ENCODE measurements around the gene GGT5.
"Not testable (repeated sequence)": the region's sequence is repeated elsewhere in the genome, so short reads cannot be mapped to it uniquely, and the experiment has no call there.

The GGT5 gene

DNA sequence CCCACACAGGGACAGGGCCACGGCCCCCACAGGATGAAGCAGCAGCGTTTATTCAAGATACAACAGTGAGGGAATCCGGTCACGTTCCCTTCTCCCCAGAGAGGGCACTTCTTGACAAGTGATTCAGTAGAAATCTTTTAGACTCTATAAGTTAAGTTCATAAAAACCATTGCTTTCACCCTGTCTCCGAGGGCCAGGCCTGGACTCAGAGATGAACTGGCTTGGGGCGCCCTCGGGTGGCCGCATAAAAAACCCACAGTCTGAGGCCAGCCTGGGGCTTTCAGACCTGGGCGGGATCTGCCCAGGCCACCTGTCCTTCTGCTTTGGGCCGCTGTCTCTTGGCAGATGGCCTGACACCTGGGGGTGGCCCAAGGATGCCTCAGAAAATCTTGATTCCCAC lies 14.6 kb upstream of the GGT5 start:
- H3K27me3 ChIP-seq (ENCODE audit: control insufficient read depth, insufficient read depth, low read length); H3K36me3 ChIP-seq (ENCODE audit: control insufficient read depth, insufficient read depth, low read length); H3K4me1 ChIP-seq (ENCODE audit: control insufficient read depth, insufficient read depth, low read length); H3K4me3 ChIP-seq (ENCODE audit: low read depth, low read length); H3K9ac ChIP-seq (ENCODE audit: low read depth, low read length); H3K9me3 ChIP-seq (ENCODE audit: control insufficient read depth, insufficient read depth, low read length): not testable (repeated sequence)

DNA sequence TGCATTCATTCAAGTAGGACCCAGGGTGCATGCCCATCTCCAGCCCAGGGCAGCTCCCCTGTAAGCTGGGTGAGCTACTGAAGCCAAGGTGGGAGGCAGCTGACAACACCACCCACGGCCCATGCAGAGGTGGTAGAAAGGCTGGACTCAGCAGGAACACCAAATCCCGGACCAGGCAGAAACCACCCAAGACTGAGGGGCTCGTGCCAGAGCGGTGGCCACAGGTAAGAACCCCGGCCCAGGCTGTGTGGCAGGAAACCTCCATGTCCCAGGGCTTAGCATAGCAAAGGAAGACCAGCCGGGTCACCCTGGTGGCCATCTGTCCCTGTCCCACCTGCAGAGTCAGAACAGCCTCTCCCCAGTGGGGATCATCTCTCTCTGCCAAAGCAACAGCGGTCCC lies 11.9 kb upstream of the GGT5 start:
- not testable (repeated sequence) for H3K36me3 ChIP-seq (ENCODE audit: control insufficient read depth, insufficient read depth, low read length); H3K4me1 ChIP-seq (ENCODE audit: control insufficient read depth, insufficient read depth, low read length); H3K27me3 ChIP-seq (ENCODE audit: control insufficient read depth, insufficient read depth, low read length); H3K9me3 ChIP-seq (ENCODE audit: control insufficient read depth, insufficient read depth, low read length); H3K9ac ChIP-seq (ENCODE audit: low read depth, low read length); H3K4me3 ChIP-seq (ENCODE audit: low read depth, low read length)

DNA sequence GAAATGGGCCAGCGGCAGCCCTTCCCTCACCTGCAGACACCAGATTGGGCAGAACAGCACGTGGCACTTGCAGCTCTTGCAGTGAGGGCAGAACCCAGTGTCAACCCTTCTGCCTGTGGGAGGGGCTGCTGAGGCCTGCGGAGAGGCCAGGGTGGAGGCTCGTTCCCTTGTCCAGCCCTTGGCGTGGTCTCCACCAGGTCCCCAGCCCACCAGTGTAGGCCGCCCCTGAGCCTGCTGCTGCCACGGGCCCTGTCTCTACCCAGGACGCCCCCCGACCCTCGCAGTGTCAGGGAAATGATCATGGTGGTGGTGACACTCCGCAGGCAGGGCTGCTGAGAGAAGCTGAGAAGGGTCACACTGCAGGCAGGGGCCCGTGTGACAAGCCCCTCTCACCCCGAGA lies 11.3 kb upstream of the GGT5 start:
- H3K4me1 ChIP-seq (ENCODE audit: control insufficient read depth, insufficient read depth, low read length); H3K4me3 ChIP-seq (ENCODE audit: low read depth, low read length); H3K27me3 ChIP-seq (ENCODE audit: control insufficient read depth, insufficient read depth, low read length): not testable (repeated sequence)

DNA sequence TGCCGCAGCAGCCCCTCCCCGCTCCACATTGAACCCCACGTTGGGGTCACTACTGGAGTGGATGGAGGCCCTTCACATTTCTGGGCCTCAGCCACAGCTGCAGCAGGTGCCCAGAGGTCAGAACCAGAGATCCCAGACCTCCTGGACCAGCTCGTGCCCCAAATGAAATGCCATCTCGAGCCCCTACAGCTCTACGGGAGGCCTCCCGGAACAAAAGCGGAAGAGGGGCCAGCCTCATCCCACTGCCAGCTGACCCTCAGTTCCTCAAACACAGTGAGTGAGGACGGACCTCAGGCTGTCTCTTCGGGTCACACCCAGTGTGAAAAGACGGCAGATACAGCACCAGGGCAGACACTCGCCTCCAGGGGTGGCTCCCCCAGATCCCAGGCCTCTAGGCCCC lies 8.2 kb upstream of the GGT5 start:
- not testable (repeated sequence) for H3K9ac ChIP-seq (ENCODE audit: low read depth, low read length); H3K36me3 ChIP-seq (ENCODE audit: control insufficient read depth, insufficient read depth, low read length); H3K4me3 ChIP-seq (ENCODE audit: low read depth, low read length); H3K4me1 ChIP-seq (ENCODE audit: control insufficient read depth, insufficient read depth, low read length); H3K27me3 ChIP-seq (ENCODE audit: control insufficient read depth, insufficient read depth, low read length); H3K9me3 ChIP-seq (ENCODE audit: control insufficient read depth, insufficient read depth, low read length)

More for the DNA sequence above, 11.3 kb upstream of the GGT5 start:
- H3K9ac ChIP-seq (ENCODE audit: low read depth, low read length); H3K9me3 ChIP-seq (ENCODE audit: control insufficient read depth, insufficient read depth, low read length); H3K36me3 ChIP-seq (ENCODE audit: control insufficient read depth, insufficient read depth, low read length): not testable (repeated sequence)

DNA sequence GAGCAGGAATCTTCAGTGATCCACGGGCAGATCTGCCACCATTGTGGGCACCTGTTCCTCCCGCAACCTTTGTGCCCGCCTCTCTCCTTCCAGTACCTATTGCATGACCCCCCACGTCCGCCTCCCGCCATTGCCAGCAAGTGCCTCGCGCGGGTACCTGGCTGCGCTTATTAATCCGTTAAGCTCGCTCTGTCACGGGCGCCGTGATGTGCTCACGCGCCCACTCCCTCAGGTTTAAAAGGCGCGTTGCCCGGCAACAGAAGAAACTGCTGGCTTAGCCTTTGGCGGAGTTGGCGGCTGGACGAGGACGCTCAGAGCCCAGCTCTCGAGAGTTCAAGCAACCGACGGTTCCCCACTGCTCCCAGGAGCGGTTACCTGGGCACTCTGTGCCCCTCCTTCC lies 6.4 kb upstream of the GGT5 start:
- not testable (repeated sequence) for H3K9ac ChIP-seq (ENCODE audit: low read depth, low read length); H3K9me3 ChIP-seq (ENCODE audit: control insufficient read depth, insufficient read depth, low read length); H3K4me1 ChIP-seq (ENCODE audit: control insufficient read depth, insufficient read depth, low read length); H3K27me3 ChIP-seq (ENCODE audit: control insufficient read depth, insufficient read depth, low read length); H3K36me3 ChIP-seq (ENCODE audit: control insufficient read depth, insufficient read depth, low read length); H3K4me3 ChIP-seq (ENCODE audit: low read depth, low read length)

DNA sequence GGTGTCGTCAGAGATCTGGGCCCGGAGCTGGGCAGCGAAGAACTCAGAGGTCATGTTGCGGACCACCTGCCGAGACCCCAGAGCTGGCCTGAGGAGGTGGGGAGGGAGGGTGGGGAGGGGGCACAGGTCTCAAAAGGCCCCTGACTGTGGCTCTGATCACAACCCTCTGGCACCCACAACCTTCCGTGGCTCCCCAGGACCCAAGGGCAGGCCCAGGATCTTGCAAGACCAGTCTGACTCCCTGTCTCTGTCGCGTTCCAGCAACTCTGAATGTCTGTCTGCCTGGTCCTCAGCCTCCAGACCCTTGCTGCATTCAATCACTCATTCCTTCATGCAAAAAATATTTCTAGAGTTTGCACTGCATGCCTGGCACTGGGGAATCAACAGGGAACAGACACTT lies 4.5 kb upstream of the GGT5 start:
- H3K9me3 ChIP-seq (ENCODE audit: control insufficient read depth, insufficient read depth, low read length); H3K4me3 ChIP-seq (ENCODE audit: low read depth, low read length); H3K36me3 ChIP-seq (ENCODE audit: control insufficient read depth, insufficient read depth, low read length); H3K4me1 ChIP-seq (ENCODE audit: control insufficient read depth, insufficient read depth, low read length); H3K27me3 ChIP-seq (ENCODE audit: control insufficient read depth, insufficient read depth, low read length); H3K9ac ChIP-seq (ENCODE audit: low read depth, low read length): not testable (repeated sequence)

DNA sequence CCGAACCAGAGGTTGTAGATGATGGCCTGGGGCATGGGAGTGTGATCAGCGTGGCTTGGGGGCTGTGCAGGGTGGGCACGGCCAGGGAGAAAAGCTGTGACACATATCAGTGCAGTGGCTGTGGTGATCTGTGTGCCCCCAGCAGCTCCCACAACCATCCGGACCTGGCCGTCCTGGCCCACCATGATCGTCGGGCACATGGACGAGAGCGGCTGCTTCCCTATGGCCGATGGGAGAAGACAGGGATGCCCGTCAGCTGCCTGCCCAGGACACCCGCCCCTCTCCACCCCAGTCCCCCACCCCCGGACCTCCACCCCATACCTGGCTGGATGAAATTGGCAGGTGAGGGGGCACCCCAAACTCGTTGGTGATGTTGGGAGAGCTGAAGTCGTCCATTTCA lies 3.7 kb upstream of the GGT5 start:
- not testable (repeated sequence) for H3K27me3 ChIP-seq (ENCODE audit: control insufficient read depth, insufficient read depth, low read length); H3K9me3 ChIP-seq (ENCODE audit: control insufficient read depth, insufficient read depth, low read length); H3K4me3 ChIP-seq (ENCODE audit: low read depth, low read length); H3K36me3 ChIP-seq (ENCODE audit: control insufficient read depth, insufficient read depth, low read length); H3K4me1 ChIP-seq (ENCODE audit: control insufficient read depth, insufficient read depth, low read length); H3K9ac ChIP-seq (ENCODE audit: low read depth, low read length)

DNA sequence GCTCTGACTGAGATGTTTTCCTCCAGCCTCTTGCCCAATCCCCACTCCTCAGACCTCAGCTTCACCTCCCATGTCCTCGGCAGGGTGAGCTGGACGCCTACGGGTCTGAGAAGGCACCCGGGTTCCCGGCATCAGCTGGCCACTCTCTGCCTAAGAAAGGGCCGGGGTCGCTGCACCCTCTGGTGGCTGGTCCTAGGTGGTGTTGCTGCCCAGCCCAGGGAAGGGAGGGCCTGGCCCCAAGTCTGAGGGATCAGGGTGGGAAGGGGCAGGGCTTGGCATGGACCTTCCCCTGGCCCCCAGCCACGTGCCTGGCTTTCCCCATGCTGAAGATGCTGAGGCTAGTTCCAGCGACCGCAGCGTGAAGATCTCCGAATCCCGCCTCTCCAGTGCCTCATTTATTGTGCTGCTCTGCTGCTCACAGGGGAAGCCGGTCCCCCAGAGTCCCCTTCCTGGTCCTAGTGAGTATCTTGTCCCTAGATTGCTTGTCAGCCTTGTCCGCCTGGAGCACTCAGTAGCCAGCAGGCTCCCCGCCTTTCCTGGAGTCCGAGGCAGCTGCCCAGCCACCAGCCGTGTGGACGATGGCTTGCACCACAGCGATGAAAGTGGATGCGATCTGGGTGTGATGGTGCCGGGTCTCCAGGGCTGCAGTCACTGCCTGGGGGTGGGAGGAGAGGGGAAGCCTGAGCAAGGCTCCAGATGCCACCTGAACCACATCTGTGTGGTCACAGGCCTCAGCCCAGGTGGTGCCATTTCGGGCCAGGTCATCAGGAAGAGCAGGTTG lies 2.9 kb upstream of the GGT5 start:
- Histone ChIP-seq H3K4me3 (ENCODE audit: low read depth, low read length) (no peak overlapping the region), H3K4me1 (ENCODE audit: control insufficient read depth, insufficient read depth, low read length) (no peaks in the 10 kb centered on the region), H3K9ac (ENCODE audit: low read depth, low read length) (no peak overlapping the region), H3K27me3 (ENCODE audit: control insufficient read depth, insufficient read depth, low read length) (no peaks in the 10 kb centered on the region), H3K36me3 (ENCODE audit: control insufficient read depth, insufficient read depth, low read length) (no peaks in the 10 kb centered on the region), H3K9me3 (ENCODE audit: control insufficient read depth, insufficient read depth, low read length) (no peaks in the 10 kb centered on the region)

DNA sequence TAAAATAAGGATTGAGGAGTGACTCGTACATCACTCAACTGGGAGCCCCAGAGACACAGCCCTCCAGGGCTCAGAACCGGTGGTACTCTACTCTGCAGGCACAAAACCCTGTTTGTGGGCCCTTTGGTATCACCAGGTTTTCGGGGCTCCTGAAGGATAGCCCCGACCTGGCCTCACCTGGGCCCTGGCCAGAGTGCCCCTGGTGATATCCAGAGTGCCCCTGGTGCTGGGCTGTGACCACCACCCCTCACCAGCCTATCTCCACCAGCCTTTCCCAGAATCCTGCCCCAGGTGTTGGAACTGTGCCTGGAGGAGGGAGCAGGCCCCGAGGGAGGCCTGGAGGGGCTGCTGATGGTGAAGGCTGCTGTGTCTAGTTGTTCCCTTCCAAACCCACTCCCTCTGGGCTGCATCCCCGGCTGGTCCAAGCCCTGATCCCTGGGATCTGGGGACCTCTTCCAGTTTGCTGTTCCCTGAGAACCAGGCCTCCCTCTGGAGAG lies 2.2 kb upstream of the GGT5 start:
- no peak overlapping the region for H3K4me3 ChIP-seq (ENCODE audit: low read depth, low read length)
- no peaks in the 10 kb centered on the region for H3K4me1 ChIP-seq (ENCODE audit: control insufficient read depth, insufficient read depth, low read length)
- H3K27me3 ChIP-seq (ENCODE audit: control insufficient read depth, insufficient read depth, low read length): no peaks in the 10 kb centered on the region
- no peaks in the 10 kb centered on the region for H3K9me3 ChIP-seq (ENCODE audit: control insufficient read depth, insufficient read depth, low read length)
- H3K36me3 ChIP-seq (ENCODE audit: control insufficient read depth, insufficient read depth, low read length): no peaks in the 10 kb centered on the region
- H3K9ac ChIP-seq (ENCODE audit: low read depth, low read length): no peak overlapping the region

DNA sequence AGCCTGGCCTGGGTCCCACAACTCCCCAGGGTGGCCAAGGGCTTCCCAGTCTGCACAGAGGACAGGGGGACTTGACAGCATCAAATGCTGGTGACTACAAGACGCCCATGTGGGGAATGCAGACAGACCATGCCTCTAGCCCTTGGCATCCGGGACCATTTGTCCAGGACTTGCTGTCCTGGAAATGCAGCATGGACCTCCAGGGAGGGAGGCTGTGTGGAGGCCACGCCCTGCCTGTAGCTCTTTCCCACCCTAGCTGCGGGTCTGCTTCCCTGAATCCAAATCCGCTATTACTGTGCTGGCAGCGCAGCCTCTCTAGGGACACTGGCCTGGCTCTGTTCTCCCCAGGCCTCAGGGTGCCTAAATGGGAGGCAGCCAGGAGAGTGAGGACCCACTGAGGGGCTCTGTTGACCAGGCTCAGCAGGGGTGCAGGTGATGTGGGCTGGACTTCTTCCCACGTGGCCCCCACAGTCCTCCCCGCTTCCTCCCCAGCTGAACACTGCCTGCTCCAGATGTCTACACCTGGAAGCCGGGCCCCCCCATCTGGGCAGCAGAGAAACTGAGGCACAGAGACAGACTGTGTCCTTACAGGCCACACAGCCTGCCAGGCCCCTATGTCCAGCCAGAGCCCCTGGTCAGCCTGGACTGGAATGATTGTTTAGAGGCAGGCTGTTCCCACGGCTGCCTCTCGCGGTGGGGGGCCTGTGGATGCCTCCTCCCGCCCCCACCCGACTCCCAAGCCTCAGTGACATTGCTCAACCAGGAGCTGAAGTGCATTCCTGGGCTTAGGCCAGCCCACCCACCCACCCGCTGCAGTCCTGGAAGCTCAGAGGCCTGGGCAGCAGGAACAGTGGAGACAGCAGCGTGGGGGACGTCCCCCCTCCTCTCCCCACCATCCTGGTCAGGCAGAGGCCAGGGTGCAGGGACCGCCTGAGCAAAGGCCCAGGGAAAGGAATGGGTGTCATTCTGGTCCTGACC lies 991 bp upstream of the GGT5 start:
- H3K9ac ChIP-seq (ENCODE audit: low read depth, low read length); H3K27me3 ChIP-seq (ENCODE audit: control insufficient read depth, insufficient read depth, low read length); H3K36me3 ChIP-seq (ENCODE audit: control insufficient read depth, insufficient read depth, low read length); H3K4me3 ChIP-seq (ENCODE audit: low read depth, low read length); H3K4me1 ChIP-seq (ENCODE audit: control insufficient read depth, insufficient read depth, low read length); H3K9me3 ChIP-seq (ENCODE audit: control insufficient read depth, insufficient read depth, low read length): not testable (repeated sequence)

DNA sequence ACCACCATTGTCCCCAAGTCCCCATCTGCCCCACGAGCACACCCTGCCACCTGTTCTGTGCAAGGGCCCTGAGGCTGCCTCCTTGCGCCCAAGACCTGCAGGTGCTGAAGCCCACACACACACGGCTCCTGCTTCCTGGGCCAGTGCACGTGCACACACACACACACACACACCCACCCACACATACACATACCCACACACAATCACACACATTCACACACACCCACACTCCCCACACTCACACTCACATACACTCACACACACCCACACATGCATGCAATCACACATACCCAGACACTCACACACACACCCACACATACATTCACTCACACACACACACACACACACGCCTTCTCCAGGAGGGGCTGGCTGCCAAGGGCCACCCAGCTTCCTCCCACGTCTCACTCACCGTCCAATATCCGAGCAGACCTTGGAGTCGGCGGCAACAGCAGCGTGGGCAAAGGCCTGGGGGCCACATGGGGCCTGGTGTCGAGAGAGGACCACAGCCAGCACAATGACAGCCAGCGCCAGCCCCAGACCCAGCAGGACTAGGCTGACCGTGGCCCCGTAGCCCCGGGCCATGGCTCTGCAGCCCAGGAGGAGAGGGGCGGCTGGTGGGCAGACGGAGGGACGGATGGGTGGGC lies 616 bp downstream of the GGT5 start:
- H3K9me3 ChIP-seq (ENCODE audit: control insufficient read depth, insufficient read depth, low read length): no peaks in the 10 kb centered on the region
- H3K27me3 ChIP-seq (ENCODE audit: control insufficient read depth, insufficient read depth, low read length): no peaks in the 10 kb centered on the region
- no peak overlapping the region for H3K9ac ChIP-seq (ENCODE audit: low read depth, low read length)
- no peaks in the 10 kb centered on the region for H3K4me1 ChIP-seq (ENCODE audit: control insufficient read depth, insufficient read depth, low read length)
- H3K4me3 ChIP-seq (ENCODE audit: low read depth, low read length): no peak overlapping the region
- no peaks in the 10 kb centered on the region for H3K36me3 ChIP-seq (ENCODE audit: control insufficient read depth, insufficient read depth, low read length)

Data from iPS-15b (cell line).